ENCODE results near the gene TTC28.
"Not testable (repeated sequence)": the region's sequence is repeated elsewhere in the genome, so short reads cannot be mapped to it uniquely, and the experiment has no call there.

TTC28 gene

DNA sequence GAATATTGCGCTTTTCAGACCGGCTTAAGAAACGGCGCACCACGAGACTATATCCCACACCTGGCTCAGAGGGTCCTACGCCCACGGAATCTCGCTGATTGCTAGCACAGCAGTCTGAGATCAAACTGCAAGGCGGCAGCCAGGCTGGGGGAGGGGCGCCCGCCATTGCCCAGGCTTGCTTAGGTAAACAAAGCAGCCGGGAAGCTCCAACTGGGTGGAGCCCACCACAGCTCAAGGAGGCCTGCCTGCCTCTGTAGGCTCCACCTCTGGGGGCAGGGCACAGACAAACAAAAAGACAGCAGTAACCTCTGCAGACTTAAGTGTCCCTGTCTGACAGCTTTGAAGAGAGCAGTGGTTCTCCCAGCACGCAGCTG, 16.1 kb downstream of the TTC28 start:
- peaks cover 13% of the 10 kb centered on the region for H3K79me1 ChIP-seq (replicated peaks; ENCODE audit: low read length, poor library complexity, severe bottlenecking)
- not testable (repeated sequence) for H3K9ac ChIP-seq (ENCODE audit: low read length); H2BK12ac ChIP-seq (ENCODE audit: low read length in 2 of 2); H3K36me3 ChIP-seq (ENCODE audit: control insufficient read depth in 1 of 2, insufficient read depth in 2 of 2, low read depth in 1 of 2, low read length in 2 of 2); H4K91ac ChIP-seq (ENCODE audit: low read length); H2BK120ac ChIP-seq (ENCODE audit: low read depth, low read length); H3K27me3 ChIP-seq (ENCODE audit: control insufficient read depth in 1 of 2, insufficient read depth in 1 of 2, low read length in 2 of 2); H3K27ac ChIP-seq (ENCODE audit: low read length, poor library complexity, severe bottlenecking); H3K4me1 ChIP-seq (ENCODE audit: control insufficient read depth, insufficient read depth, low read depth, low read length); H3K9me3 ChIP-seq (ENCODE audit: control insufficient read depth, low read length); H3K4ac ChIP-seq (ENCODE audit: low read depth in 1 of 2, low read length in 2 of 2); H3K23ac ChIP-seq (ENCODE audit: low read length in 2 of 2); H2AFZ ChIP-seq (ENCODE audit: low read depth, low read length); H4K8ac ChIP-seq (ENCODE audit: low read length); DNase-seq; H3K14ac ChIP-seq (ENCODE audit: low read length in 2 of 2); H3K4me3 ChIP-seq (ENCODE audit: insufficient read depth in 1 of 2, low read depth in 1 of 2, low read length in 2 of 2); H2BK5ac ChIP-seq (ENCODE audit: low read depth, low read length, poor library complexity, severe bottlenecking); H2BK15ac ChIP-seq (ENCODE audit: low read depth, poor library complexity, severe bottlenecking); H3K18ac ChIP-seq (ENCODE audit: low read depth in 1 of 2, low read length in 2 of 2); H2AK5ac ChIP-seq (ENCODE audit: low read length, severe bottlenecking); H3K4me2 ChIP-seq (ENCODE audit: low read length, poor library complexity, severe bottlenecking)
- no CpG with 5 or more reads among the region's 13 CpGs for WGBS

DNA sequence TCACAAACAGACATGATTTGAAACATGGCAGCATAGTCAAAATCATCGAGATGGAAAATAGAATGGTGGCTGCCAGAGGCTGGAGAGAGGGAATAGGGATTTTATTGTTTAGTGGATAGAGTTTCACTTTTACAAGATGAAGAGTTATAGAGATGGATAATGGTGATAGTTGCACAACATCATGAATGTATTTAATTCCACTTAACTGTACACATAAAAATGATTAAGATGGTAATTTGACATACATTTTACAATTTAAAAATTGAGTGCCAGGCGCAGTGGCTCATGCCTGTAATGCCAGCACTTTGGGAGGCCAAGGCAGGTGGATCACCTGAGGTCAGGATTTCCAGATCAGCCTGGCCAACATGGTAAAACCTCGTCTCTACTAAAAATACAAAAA, 21.2 kb downstream of the TTC28 start:
- Histone ChIP-seq H2AFZ (ENCODE audit: low read depth, low read length) (no peak overlapping the region), H3K4me2 (ENCODE audit: low read length, poor library complexity, severe bottlenecking) (no peak overlapping the region), H2BK15ac (ENCODE audit: low read depth, poor library complexity, severe bottlenecking) (no peak overlapping the region), H3K36me3 (ENCODE audit: control insufficient read depth in 1 of 2, insufficient read depth in 2 of 2, low read depth in 1 of 2, low read length in 2 of 2) (peaks cover 0 to 4% of the 10 kb centered on the region in 2 experiments), H3K9ac (ENCODE audit: low read length) (no peak overlapping the region), H2BK120ac (ENCODE audit: low read depth, low read length) (no peak overlapping the region), H3K9me3 (ENCODE audit: control insufficient read depth, low read length) (no peaks in the 10 kb centered on the region), H3K27ac (ENCODE audit: low read length, poor library complexity, severe bottlenecking) (no peak overlapping the region), H3K4me1 (ENCODE audit: control insufficient read depth, insufficient read depth, low read depth, low read length) (no peaks in the 10 kb centered on the region), H3K79me1 (replicated peaks; ENCODE audit: low read length, poor library complexity, severe bottlenecking) (peaks cover 13% of the 10 kb centered on the region), H2BK12ac (ENCODE audit: low read length in 2 of 2) (no peak overlapping the region), H2BK5ac (ENCODE audit: low read depth, low read length, poor library complexity, severe bottlenecking) (no peak overlapping the region), H3K23ac (ENCODE audit: low read length in 2 of 2) (no peak overlapping the region), H4K91ac (ENCODE audit: low read length) (no peak overlapping the region), H3K27me3 (ENCODE audit: control insufficient read depth in 1 of 2, insufficient read depth in 1 of 2, low read length in 2 of 2) (no peaks in the 10 kb centered on the region), H3K14ac (ENCODE audit: low read length in 2 of 2) (no peak overlapping the region), H3K18ac (ENCODE audit: low read depth in 1 of 2, low read length in 2 of 2) (no peak overlapping the region), H3K4ac (ENCODE audit: low read depth in 1 of 2, low read length in 2 of 2) (no peak overlapping the region), H4K8ac (ENCODE audit: low read length) (no peak overlapping the region), H3K4me3 (ENCODE audit: insufficient read depth in 1 of 2, low read depth in 1 of 2, low read length in 2 of 2) (no peak overlapping the region), H2AK5ac (ENCODE audit: low read length, severe bottlenecking) (no peak overlapping the region)
- WGBS = 96% methylated on average over 2 of the region's 3 CpGs
- no peak for DNase-seq

DNA sequence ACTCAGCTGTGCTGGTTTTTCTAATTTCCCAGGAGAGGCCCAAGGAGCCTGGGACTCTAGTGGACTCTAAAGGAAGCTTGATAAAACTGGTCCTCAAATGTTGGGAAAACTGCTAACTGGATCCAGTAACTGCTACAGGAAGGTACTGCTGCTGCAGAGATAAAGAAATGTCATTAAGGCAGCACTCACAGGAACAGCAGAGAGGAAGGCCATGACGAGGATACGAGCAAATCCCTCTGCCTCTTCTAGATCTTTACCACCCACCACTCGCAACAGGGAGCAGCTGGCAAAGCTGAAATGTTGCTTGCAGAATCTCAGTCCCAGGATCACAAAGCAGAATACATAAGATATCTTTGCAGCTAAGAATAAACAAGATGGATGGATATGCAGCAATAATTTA, 23.5 kb downstream of the TTC28 start:
- Histone ChIP-seq H3K9ac (ENCODE audit: low read length) (no peak overlapping the region), H2BK12ac (ENCODE audit: low read length in 2 of 2) (no peak overlapping the region), H2BK120ac (ENCODE audit: low read depth, low read length) (no peak overlapping the region), H3K4ac (ENCODE audit: low read depth in 1 of 2, low read length in 2 of 2) (no peak overlapping the region), H3K27me3 (ENCODE audit: control insufficient read depth in 1 of 2, insufficient read depth in 1 of 2, low read length in 2 of 2) (no peaks in the 10 kb centered on the region), H3K27ac (ENCODE audit: low read length, poor library complexity, severe bottlenecking) (no peak overlapping the region), H3K36me3 (ENCODE audit: control insufficient read depth in 1 of 2, insufficient read depth in 2 of 2, low read depth in 1 of 2, low read length in 2 of 2) (peaks cover 0 to 7% of the 10 kb centered on the region in 2 experiments), H3K18ac (ENCODE audit: low read depth in 1 of 2, low read length in 2 of 2) (no peak overlapping the region), H3K4me2 (ENCODE audit: low read length, poor library complexity, severe bottlenecking) (no peak overlapping the region), H3K23ac (ENCODE audit: low read length in 2 of 2) (no peak overlapping the region), H2AK5ac (ENCODE audit: low read length, severe bottlenecking) (no peak overlapping the region), H2BK15ac (ENCODE audit: low read depth, poor library complexity, severe bottlenecking) (no peak overlapping the region), H3K4me3 (ENCODE audit: insufficient read depth in 1 of 2, low read depth in 1 of 2, low read length in 2 of 2) (no peak overlapping the region), H3K4me1 (ENCODE audit: control insufficient read depth, insufficient read depth, low read depth, low read length) (no peaks in the 10 kb centered on the region), H4K91ac (ENCODE audit: low read length) (no peak overlapping the region), H3K14ac (ENCODE audit: low read length in 2 of 2) (no peak overlapping the region), H4K8ac (ENCODE audit: low read length) (no peak overlapping the region), H3K9me3 (ENCODE audit: control insufficient read depth, low read length) (peaks cover 3% of the 10 kb centered on the region), H3K79me1 (replicated peaks; ENCODE audit: low read length, poor library complexity, severe bottlenecking) (peaks cover 9% of the 10 kb centered on the region), H2AFZ (ENCODE audit: low read depth, low read length) (no peak overlapping the region), H2BK5ac (ENCODE audit: low read depth, low read length, poor library complexity, severe bottlenecking) (no peak overlapping the region)
- DNase-seq = no peak
- 31% methylated on average over 2 of the region's 3 CpGs for WGBS

DNA sequence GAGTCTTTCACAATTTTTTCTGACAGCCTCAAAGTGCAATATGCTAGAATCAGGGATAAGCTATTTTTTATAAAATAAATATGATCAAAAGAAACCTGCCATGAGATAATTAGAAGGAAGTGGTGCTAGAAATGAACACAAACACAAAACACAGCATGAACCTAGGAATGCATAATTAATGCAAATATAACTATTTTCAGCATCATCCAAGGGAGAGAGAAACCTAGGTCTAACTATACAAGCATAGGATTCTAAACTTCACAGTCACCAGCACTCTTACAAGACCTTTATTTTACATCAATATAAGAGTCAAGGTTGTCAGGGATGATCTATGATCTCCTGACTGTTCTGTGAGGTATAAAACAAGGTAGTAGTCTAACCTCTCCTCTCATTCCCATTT, 29.2 kb downstream of the TTC28 start:
- no peaks in the 10 kb centered on the region for H3K4me1 ChIP-seq (ENCODE audit: control insufficient read depth, insufficient read depth, low read depth, low read length)

More for the DNA sequence above, 29.2 kb downstream of the TTC28 start:
- no peak for DNase-seq
- peaks cover 6% of the 10 kb centered on the region for H3K79me1 ChIP-seq (replicated peaks; ENCODE audit: low read length, poor library complexity, severe bottlenecking)
- peaks cover 3% of the 10 kb centered on the region for H3K9me3 ChIP-seq (ENCODE audit: control insufficient read depth, low read length)
- no peak overlapping the region for H2BK5ac ChIP-seq (ENCODE audit: low read depth, low read length, poor library complexity, severe bottlenecking)
- H3K36me3 ChIP-seq (ENCODE audit: control insufficient read depth in 1 of 2, insufficient read depth in 2 of 2, low read depth in 1 of 2, low read length in 2 of 2) = peaks cover 0 to 12% of the 10 kb centered on the region in 2 experiments
- H3K27ac ChIP-seq (ENCODE audit: low read length, poor library complexity, severe bottlenecking) = no peak overlapping the region
- H4K91ac ChIP-seq (ENCODE audit: low read length) = no peak overlapping the region
- no peaks in the 10 kb centered on the region for H3K27me3 ChIP-seq (ENCODE audit: control insufficient read depth in 1 of 2, insufficient read depth in 1 of 2, low read length in 2 of 2)
- no peak overlapping the region for H3K14ac ChIP-seq (ENCODE audit: low read length in 2 of 2)
- H3K9ac ChIP-seq (ENCODE audit: low read length) = no peak overlapping the region
- H4K8ac ChIP-seq (ENCODE audit: low read length) = no peak overlapping the region
- no peak overlapping the region for H2AK5ac ChIP-seq (ENCODE audit: low read length, severe bottlenecking)
- H3K4me3 ChIP-seq (ENCODE audit: insufficient read depth in 1 of 2, low read depth in 1 of 2, low read length in 2 of 2) = no peak overlapping the region
- no peak overlapping the region for H3K4ac ChIP-seq (ENCODE audit: low read depth in 1 of 2, low read length in 2 of 2)
- H2BK12ac ChIP-seq (ENCODE audit: low read length in 2 of 2) = no peak overlapping the region
- H2AFZ ChIP-seq (ENCODE audit: low read depth, low read length) = no peak overlapping the region
- no peak overlapping the region for H2BK120ac ChIP-seq (ENCODE audit: low read depth, low read length)
- H3K23ac ChIP-seq (ENCODE audit: low read length in 2 of 2) = no peak overlapping the region
- H3K4me2 ChIP-seq (ENCODE audit: low read length, poor library complexity, severe bottlenecking) = no peak overlapping the region
- H3K18ac ChIP-seq (ENCODE audit: low read depth in 1 of 2, low read length in 2 of 2) = no peak overlapping the region
- no peak overlapping the region for H2BK15ac ChIP-seq (ENCODE audit: low read depth, poor library complexity, severe bottlenecking)
